ENCODE measurements around the gene MTREX. TPM values are rescaled to one million over a fixed set of nuclear protein-coding genes. Genes with fewer than 3 reads are reported as not detected.

MTREX gene
- total and polyA plus RNA-seq, 3 experiments from 2014 or later, result 32.4 to 109 (median 98.9) TPM

DNA sequence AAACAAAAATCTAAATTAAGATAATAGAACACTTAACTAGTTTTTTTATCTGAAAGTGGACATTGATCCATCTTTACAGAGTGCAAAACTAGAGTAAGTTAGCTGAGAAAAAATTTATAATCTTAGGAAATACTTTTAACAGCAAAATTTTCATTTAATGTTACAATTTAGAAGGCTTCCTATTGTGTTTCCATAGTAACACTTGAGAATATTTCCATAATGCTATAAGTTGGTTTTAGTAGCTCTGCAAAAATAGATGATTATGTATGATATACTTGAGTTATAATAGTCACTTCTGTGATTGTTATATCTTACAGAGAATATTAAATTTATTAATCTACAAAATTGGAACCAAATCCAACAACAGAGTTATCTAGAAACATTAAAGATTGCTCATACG is 78.6 kb downstream of the MTREX start:
- Mint-ChIP-seq H3K27ac (no peak overlapping the region), H3K27me3 (no peaks in the 10 kb centered on the region), H3K9me3 (peaks cover 17 to 20% (median 19%) of the 10 kb centered on the region in 5 donors), H3K4me1 (peaks cover 9 to 22% (median 10%) of the 10 kb centered on the region in 3 donors), H3K4me3 (no peak overlapping the region), H3K36me3 (peaks cover 43 to 83% (median 69%) of the 10 kb centered on the region in 3 donors)
- peaks cover 13% of the 10 kb centered on the region for H3K36me3 ChIP-seq (ENCODE audit: insufficient read depth, low read length)
- H3K27ac ChIP-seq (ENCODE audit: low read depth, low read length), result no peak overlapping the region
- no peak for DNase-seq
- H3K9me3 ChIP-seq (ENCODE audit: low read length), result no peaks in the 10 kb centered on the region
- no peaks in the 10 kb centered on the region for H3K27me3 ChIP-seq (ENCODE audit: insufficient read depth, low read length, poor library complexity, severe bottlenecking)
- ChIA-PET POLR2A (no interaction called here), CTCF (interaction anchor here (1.2 kb wide), 1 partner anchor 19 kb away, joined by 4 read pairs; no protein-coding TSS in a partner anchor)
- no peak overlapping the region for H3K4me3 ChIP-seq (ENCODE audit: low read length)
- H3K4me1 ChIP-seq (ENCODE audit: insufficient read depth, low read length), result no peaks in the 10 kb centered on the region

DNA sequence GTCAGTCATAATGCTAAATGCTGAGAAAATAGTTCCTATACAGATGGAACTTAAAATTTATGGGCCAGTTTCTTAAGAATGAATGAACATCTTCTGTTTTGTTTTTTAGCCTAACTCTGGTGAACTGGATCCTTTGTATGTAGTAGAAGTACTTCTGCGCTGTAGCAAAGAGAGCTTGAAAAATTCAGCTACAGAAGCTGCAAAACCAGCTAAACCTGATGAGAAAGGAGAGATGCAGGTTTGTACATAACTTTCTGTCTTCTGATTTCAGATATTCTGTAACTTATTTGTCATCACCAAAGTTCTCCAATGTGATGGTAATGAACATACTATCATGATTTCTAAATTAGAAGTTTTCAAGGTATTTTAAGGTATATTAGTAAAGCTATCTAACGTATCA is 80.1 kb downstream of the MTREX start:
- Mint-ChIP-seq H3K36me3 (peaks cover 39 to 84% (median 68%) of the 10 kb centered on the region in 3 donors), H3K27me3 (no peaks in the 10 kb centered on the region), H3K4me1 (peaks cover 9 to 22% (median 10%) of the 10 kb centered on the region in 3 donors), H3K27ac (no peak overlapping the region), H3K9me3 (peaks cover 11 to 18% (median 13%) of the 10 kb centered on the region in 5 donors), H3K4me3 (no peak overlapping the region)
- POLR2A ChIA-PET, result no interaction called here
- no peak overlapping the region for H3K27ac ChIP-seq (ENCODE audit: low read depth, low read length)
- no peaks in the 10 kb centered on the region for H3K4me1 ChIP-seq (ENCODE audit: insufficient read depth, low read length)
- H3K36me3 ChIP-seq (ENCODE audit: insufficient read depth, low read length), result peaks cover 18% of the 10 kb centered on the region
- peaks cover 3% of the 10 kb centered on the region for H3K9me3 ChIP-seq (ENCODE audit: low read length)
- H3K27me3 ChIP-seq (ENCODE audit: insufficient read depth, low read length, poor library complexity, severe bottlenecking), result no peaks in the 10 kb centered on the region
- no peak overlapping the region for H3K4me3 ChIP-seq (ENCODE audit: low read length)
- CTCF ChIA-PET, result no interaction called here
- no peak for DNase-seq

- Mint-ChIP-seq H3K36me3 (peaks cover 23 to 77% (median 47%) of the 10 kb centered on the region in 3 donors), H3K9me3 (peaks cover 0 to 2% (median 0%) of the 10 kb centered on the region in 5 donors), H3K27ac (no peak overlapping the region), H3K4me3 (no peak overlapping the region), H3K4me1 (peaks cover 0 to 9% (median 2%) of the 10 kb centered on the region in 3 donors), H3K27me3 (no peaks in the 10 kb centered on the region)
- Histone ChIP-seq H3K4me1 (ENCODE audit: insufficient read depth, low read length) (no peaks in the 10 kb centered on the region), H3K9me3 (ENCODE audit: low read length) (peaks cover 4% of the 10 kb centered on the region), H3K27me3 (ENCODE audit: insufficient read depth, low read length, poor library complexity, severe bottlenecking) (no peaks in the 10 kb centered on the region), H3K27ac (ENCODE audit: low read depth, low read length) (no peak overlapping the region), H3K4me3 (ENCODE audit: low read length) (no peak overlapping the region), H3K36me3 (ENCODE audit: insufficient read depth, low read length) (peaks cover 9% of the 10 kb centered on the region)
- no peak for DNase-seq
- ChIA-PET POLR2A (interaction anchor here (0.7 kb wide), 2 partner anchors 13 to 72 kb away, joined by 6 read pairs; no protein-coding TSS in a partner anchor), CTCF (interaction anchor here (0.6 kb wide), 1 partner anchor 70 kb away, joined by 4 read pairs; no protein-coding TSS in a partner anchor)
Observed at GRCh38 chr5:55391707-55392106, 83.9 kb downstream of the MTREX start.

GRCh38 chr5:55392669-55393068 is 84.9 kb downstream of the MTREX start:
- ChIA-PET CTCF (interaction anchor here (0.7 kb wide), 1 partner anchor 722 kb away, joined by 4 read pairs; no protein-coding TSS in a partner anchor), POLR2A (no interaction called here)
- Histone ChIP-seq H3K4me3 (ENCODE audit: low read length) (no peak overlapping the region), H3K27ac (ENCODE audit: low read depth, low read length) (no peak overlapping the region), H3K9me3 (ENCODE audit: low read length) (peaks cover 4% of the 10 kb centered on the region), H3K4me1 (ENCODE audit: insufficient read depth, low read length) (no peaks in the 10 kb centered on the region), H3K36me3 (ENCODE audit: insufficient read depth, low read length) (peaks cover 9% of the 10 kb centered on the region), H3K27me3 (ENCODE audit: insufficient read depth, low read length, poor library complexity, severe bottlenecking) (no peaks in the 10 kb centered on the region)
- Mint-ChIP-seq H3K4me3 (no peak overlapping the region), H3K27me3 (no peaks in the 10 kb centered on the region), H3K36me3 (peaks cover 23 to 83% (median 47%) of the 10 kb centered on the region in 3 donors), H3K4me1 (peaks cover 0 to 9% (median 2%) of the 10 kb centered on the region in 3 donors), H3K9me3 (peaks cover 0 to 2% (median 0%) of the 10 kb centered on the region in 5 donors), H3K27ac (peak overlapping the region in 1 of 8 donors; percentile 10)
- no peak for DNase-seq

DNA sequence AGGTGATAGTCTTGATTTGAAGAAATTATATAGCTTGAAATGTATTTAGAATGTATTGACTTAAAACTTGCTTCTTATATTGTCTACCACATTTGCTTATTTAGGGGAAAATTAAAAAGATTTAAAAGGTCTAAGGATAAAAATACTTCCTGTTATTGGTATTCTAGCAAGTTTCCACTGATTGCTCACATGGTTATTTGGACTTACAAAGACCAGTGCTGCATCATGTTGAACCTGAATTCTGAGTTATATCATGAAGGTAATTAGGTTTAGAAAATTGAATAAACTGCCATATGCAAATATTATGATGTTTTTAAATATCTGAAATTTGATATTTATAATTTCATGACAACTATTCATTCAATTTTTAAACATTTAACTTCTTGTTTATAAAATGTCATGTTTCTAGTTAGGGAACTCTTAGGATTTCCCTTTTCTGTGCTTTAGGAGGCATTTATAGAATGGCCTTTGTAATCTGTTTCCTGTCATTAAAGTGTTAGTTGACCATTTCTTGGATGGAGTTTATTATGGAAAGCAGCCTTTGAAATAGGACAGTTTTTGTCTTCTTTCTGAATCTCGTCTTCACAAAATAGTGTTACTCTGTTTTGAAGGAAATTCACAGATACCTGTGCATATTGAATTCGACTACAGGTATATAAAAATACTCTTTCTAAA is 85.8 kb downstream of the MTREX start:
- H3K27me3 ChIP-seq (ENCODE audit: insufficient read depth, low read length, poor library complexity, severe bottlenecking), result no peaks in the 10 kb centered on the region
- POLR2A ChIA-PET, result no interaction called here
- Mint-ChIP-seq H3K36me3 (peaks cover 22 to 81% (median 47%) of the 10 kb centered on the region in 3 donors), H3K4me3 (no peak overlapping the region), H3K9me3 (peaks cover 0 to 2% (median 0%) of the 10 kb centered on the region in 5 donors), H3K27me3 (no peaks in the 10 kb centered on the region), H3K27ac (no peak overlapping the region), H3K4me1 (peaks cover 0 to 11% (median 2%) of the 10 kb centered on the region in 3 donors)
- H3K4me1 ChIP-seq (ENCODE audit: insufficient read depth, low read length), result no peaks in the 10 kb centered on the region
- no peak for DNase-seq
- CTCF ChIA-PET, result no interaction called here
- H3K36me3 ChIP-seq (ENCODE audit: insufficient read depth, low read length), result peaks cover 6% of the 10 kb centered on the region
- H3K27ac ChIP-seq (ENCODE audit: low read depth, low read length), result no peak overlapping the region
- H3K9me3 ChIP-seq (ENCODE audit: low read length), result peaks cover 4% of the 10 kb centered on the region
- H3K4me3 ChIP-seq (ENCODE audit: low read length), result no peak overlapping the region

DNA sequence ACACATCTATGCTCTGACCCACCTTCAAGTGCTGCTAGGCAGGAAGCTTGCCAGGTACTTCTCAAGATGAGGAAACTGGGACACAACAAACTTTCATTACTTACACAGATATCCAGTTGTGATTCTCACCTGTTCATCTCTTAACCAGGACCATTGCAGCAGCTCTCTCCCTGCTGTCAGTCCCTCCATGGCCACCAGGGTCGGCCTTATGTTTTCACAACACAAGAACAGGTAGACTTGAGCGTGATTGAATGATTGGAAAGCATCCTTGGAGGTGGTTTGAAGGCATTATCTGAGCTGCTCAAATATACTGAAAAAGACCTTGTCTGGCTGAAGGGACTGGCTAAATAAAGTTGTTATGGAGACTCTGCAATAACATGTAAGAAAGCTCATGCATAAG is 94.4 kb downstream of the MTREX start:
- no peak overlapping the region for H3K27ac ChIP-seq (ENCODE audit: low read depth, low read length)
- H3K9me3 ChIP-seq (ENCODE audit: low read length), result no peaks in the 10 kb centered on the region
- CTCF ChIA-PET, result interaction anchor here (0.9 kb wide), 1 partner anchor 13 kb away, joined by 3 read pairs; no protein-coding TSS in a partner anchor
- Mint-ChIP-seq H3K9me3 (no peaks in the 10 kb centered on the region), H3K27ac (peak overlapping the region in 1 of 8 donors; percentile 12), H3K4me3 (no peak overlapping the region), H3K36me3 (peaks cover 4 to 83% (median 25%) of the 10 kb centered on the region in 3 donors), H3K4me1 (peaks cover 0 to 8% (median 0%) of the 10 kb centered on the region in 3 donors), H3K27me3 (no peaks in the 10 kb centered on the region)
- H3K4me1 ChIP-seq (ENCODE audit: insufficient read depth, low read length), result no peaks in the 10 kb centered on the region
- DNase-seq, result no peak
- POLR2A ChIA-PET, result no interaction called here
- no peaks in the 10 kb centered on the region for H3K27me3 ChIP-seq (ENCODE audit: insufficient read depth, low read length, poor library complexity, severe bottlenecking)
- no peak overlapping the region for H3K4me3 ChIP-seq (ENCODE audit: low read length)
- H3K36me3 ChIP-seq (ENCODE audit: insufficient read depth, low read length), result peaks cover 30% of the 10 kb centered on the region

- H3K27me3 ChIP-seq (ENCODE audit: insufficient read depth, low read length, poor library complexity, severe bottlenecking), result no peaks in the 10 kb centered on the region
- peaks cover 1% of the 10 kb centered on the region for H3K4me1 ChIP-seq (ENCODE audit: insufficient read depth, low read length)
- no peaks in the 10 kb centered on the region for H3K9me3 Mint-ChIP-seq
- peaks cover 0 to 7% (median 0%) of the 10 kb centered on the region in 3 donors for H3K4me1 Mint-ChIP-seq
- peaks cover 15% of the 10 kb centered on the region for H3K36me3 ChIP-seq (ENCODE audit: insufficient read depth, low read length)
- H3K27ac Mint-ChIP-seq, result no peak overlapping the region
- H3K27me3 Mint-ChIP-seq, result no peaks in the 10 kb centered on the region
- ChIA-PET CTCF (interaction anchor here (0.7 kb wide), 1 partner anchor 25 kb away, joined by 4 read pairs; no protein-coding TSS in a partner anchor), POLR2A (no interaction called here)
- peaks cover 4 to 76% (median 28%) of the 10 kb centered on the region in 3 donors for H3K36me3 Mint-ChIP-seq
- DNase-seq, result no peak
- no peak overlapping the region for H3K4me3 Mint-ChIP-seq
- H3K9me3 ChIP-seq (ENCODE audit: low read length), result no peaks in the 10 kb centered on the region
- no peak overlapping the region for H3K27ac ChIP-seq (ENCODE audit: low read depth, low read length)
- no peak overlapping the region for H3K4me3 ChIP-seq (ENCODE audit: low read length)
Observed at GRCh38 chr5:55406292-55406691, 98.5 kb downstream of the MTREX start.

DNA sequence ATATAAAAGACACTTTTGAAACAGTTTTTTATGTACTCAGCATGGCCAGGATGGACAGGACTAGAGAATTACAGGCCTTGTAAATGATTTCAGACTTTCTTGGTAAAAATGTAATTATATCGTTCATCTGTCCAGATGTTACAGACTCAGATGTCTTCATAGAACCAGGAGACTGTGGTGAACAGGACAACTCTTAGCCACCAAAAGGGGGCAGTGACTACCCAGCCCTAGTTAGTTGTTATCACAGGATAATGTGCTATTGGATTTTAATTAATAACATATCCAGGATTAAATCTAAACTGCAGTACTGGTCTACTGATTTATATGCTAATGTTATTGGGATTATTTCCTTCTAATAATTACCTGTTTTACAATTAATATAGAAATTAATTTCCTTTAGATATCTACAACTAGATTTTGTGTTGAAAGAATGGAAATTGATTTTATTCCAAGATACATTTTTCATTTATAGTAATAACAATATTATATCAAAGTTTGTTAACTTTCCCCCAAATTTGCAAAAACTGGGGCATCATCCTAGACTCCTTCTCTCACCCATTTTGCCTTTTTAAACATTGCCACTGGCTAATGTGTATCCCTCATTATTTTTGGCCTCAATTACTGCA is 99.4 kb downstream of the MTREX start:
- Mint-ChIP-seq H3K27me3 (no peaks in the 10 kb centered on the region), H3K36me3 (peaks cover 4 to 74% (median 27%) of the 10 kb centered on the region in 3 donors), H3K27ac (no peak overlapping the region), H3K4me1 (peaks cover 0 to 12% (median 2%) of the 10 kb centered on the region in 3 donors), H3K4me3 (no peak overlapping the region), H3K9me3 (no peaks in the 10 kb centered on the region)
- H3K27me3 ChIP-seq (ENCODE audit: insufficient read depth, low read length, poor library complexity, severe bottlenecking), result no peaks in the 10 kb centered on the region
- DNase-seq, result no peak
- H3K9me3 ChIP-seq (ENCODE audit: low read length), result no peaks in the 10 kb centered on the region
- CTCF ChIA-PET, result no interaction called here
- POLR2A ChIA-PET, result no interaction called here
- H3K4me3 ChIP-seq (ENCODE audit: low read length), result no peak overlapping the region
- H3K27ac ChIP-seq (ENCODE audit: low read depth, low read length), result no peak overlapping the region
- H3K4me1 ChIP-seq (ENCODE audit: insufficient read depth, low read length), result peaks cover 5% of the 10 kb centered on the region
- peaks cover 15% of the 10 kb centered on the region for H3K36me3 ChIP-seq (ENCODE audit: insufficient read depth, low read length)
